Astrocyte (in vitro differentiated cells and primary cell): ENCODE measurements around the gene CLSTN3.

ENCODE experiments used
- CTCF ChIP-seq: IDR thresholded peaks from 2 replicates; pipeline ENCODE4 v1.5.1; 2011; ENCODE audit warnings: low read depth, mild to moderate bottlenecking, inconsistent platforms, low read length, moderate library complexity; ENCODE audit not compliant: insufficient read depth
- EZH2 ChIP-seq: IDR thresholded peaks from 2 replicates; pipeline ENCODE4 v1.6.1; 2012; ENCODE audit warnings: mild to moderate bottlenecking, low read length, inconsistent platforms; ENCODE audit not compliant: insufficient read depth

DNA sequence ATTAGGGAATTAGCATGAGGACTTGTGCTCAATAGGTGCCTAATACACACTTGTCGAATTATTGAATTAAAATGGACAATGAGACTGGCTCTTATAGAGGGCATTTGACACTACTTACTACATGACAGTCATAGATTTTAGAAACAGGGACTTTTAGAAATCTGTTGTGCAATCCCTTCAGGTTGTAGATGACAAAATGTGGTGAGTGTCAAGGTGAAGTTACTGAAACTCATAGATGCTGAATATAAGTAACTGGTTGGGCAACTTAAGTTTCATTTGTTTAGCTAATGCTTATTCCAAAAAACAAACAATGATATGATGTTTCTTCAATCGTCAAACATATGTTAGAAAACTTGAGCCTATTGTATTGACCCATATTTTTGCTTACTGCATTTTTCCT lies 46.4 kb downstream of the CLSTN3 start:
- TF ChIP-seq CTCF = no peak
- no peak for TF ChIP-seq EZH2
